K562 (cell line): ENCODE data around the gene MRPL40. TPM values are rescaled to one million over a fixed set of nuclear protein-coding genes. Genes with fewer than 3 reads are reported as not detected.

Source experiments
- CEBPG ChIP-seq, 3 experiments: fragments of 200-800 bp in 1 of 3; sonication (Bioruptor generic) in 1 of 3; sonication (generic) in 1 of 3; formaldehyde crosslinking in 1 of 3; IDR thresholded peaks in 2 of 3; conservative IDR thresholded peaks in 1 of 3; 2 replicates each; pipeline versions ENCODE4 v1.6.1 to v1.8.0; 2016 to 2022; ENCODE audit warnings: missing compliant biosample characterization in 2 of 3, missing genetic modification characterization in 2 of 3, mild to moderate bottlenecking in 1 of 3, missing genetic modification reagents in 1 of 3
- CREB3 ChIP-seq: fragments of 450-650 bp; conservative IDR thresholded peaks from 2 replicates; pipeline ENCODE4 v1.6.1; 2016; ENCODE audit warnings: missing genetic modification characterization, low read depth, mild to moderate bottlenecking, missing compliant biosample characterization, moderate library complexity
- CTCFL ChIP-seq: IDR thresholded peaks from 2 replicates; pipeline ENCODE4 v1.6.1; 2011; ENCODE audit warnings: borderline replicate concordance, low read depth, mild to moderate bottlenecking, moderate library complexity, low read length; ENCODE audit not compliant: insufficient read depth, poor library complexity, severe bottlenecking
- ETS1 ChIP-seq: conservative IDR thresholded peaks from 2 replicates; pipeline ENCODE4 v1.6.1; 2011; ENCODE audit warnings: low read depth, mild to moderate bottlenecking, low read length; ENCODE audit not compliant: control insufficient read depth
- FOXM1 ChIP-seq, 2 experiments: fragments of 450-650 bp in 1 of 2; sonication (generic) in 1 of 2; formaldehyde crosslinking in 1 of 2; IDR thresholded peaks; 2 replicates each; pipeline versions ENCODE4 v1.6.1 to v1.9.0; 2017 to 2022; ENCODE audit warnings: low read depth in 2 of 2, mild to moderate bottlenecking in 2 of 2, missing genetic modification reagents in 1 of 2, moderate library complexity in 1 of 2
- GTF2A2 ChIP-seq: IDR thresholded peaks from 2 replicates; pipeline ENCODE4 v1.6.1; 2016; ENCODE audit warnings: mild to moderate bottlenecking, missing genetic modification characterization, missing compliant biosample characterization
- HEY1 ChIP-seq: fragments of 250-450 bp; sonication (Bioruptor Pico); IDR thresholded peaks from 2 replicates; pipeline ENCODE4 v1.5.0; 2020; ENCODE audit warnings: mild to moderate bottlenecking, moderate library complexity, borderline replicate concordance
- KLF13 ChIP-seq: fragments of 450-650 bp; IDR thresholded peaks from 2 replicates; pipeline ENCODE4 v1.6.1; 2016; ENCODE audit warnings: missing genetic modification characterization, low read depth, mild to moderate bottlenecking, missing compliant biosample characterization, moderate library complexity, borderline replicate concordance
- NFE2L1 ChIP-seq: fragments of 450-650 bp; IDR thresholded peaks from 2 replicates; pipeline ENCODE4 v1.6.1; 2016; ENCODE audit warnings: missing genetic modification characterization, low read depth, mild to moderate bottlenecking, missing compliant biosample characterization, moderate library complexity, borderline replicate concordance
- SMARCE1 ChIP-seq: fragments of 450-650 bp; IDR thresholded peaks from 2 replicates; pipeline ENCODE4 v1.7.1; 2016; ENCODE audit warnings: mild to moderate bottlenecking
- SNAPC5 ChIP-seq: fragments of 250-450 bp; sonication (Bioruptor Pico); IDR thresholded peaks from 2 replicates; pipeline ENCODE4 v1.8.0; 2021; ENCODE audit warnings: moderate library complexity, mild to moderate bottlenecking, inconsistent platforms
- TBL1XR1 ChIP-seq, 2 experiments: IDR thresholded peaks; 2 replicates each; pipeline ENCODE4 v1.6.1; 2012; ENCODE audit warnings: improper control_type of control experiment in 2 of 2, low read length in 2 of 2, mild to moderate bottlenecking in 1 of 2
- THRAP3 ChIP-seq: fragments of 450-650 bp; IDR thresholded peaks from 2 replicates; pipeline ENCODE4 v1.6.1; 2016; ENCODE audit warnings: mild to moderate bottlenecking, inconsistent platforms, borderline replicate concordance
- ZHX1 ChIP-seq: fragments of 150-350 bp; conservative IDR thresholded peaks from 2 replicates; pipeline ENCODE4 v1.6.1; 2014; ENCODE audit warnings: low read length
- ZNF174 ChIP-seq: fragments of 250-450 bp; sonication (Bioruptor Pico); IDR thresholded peaks from 2 replicates; pipeline ENCODE4 v1.4.0; 2020; ENCODE audit warnings: mild to moderate bottlenecking
- ZNF589 ChIP-seq: fragments of 200-800 bp; sonication (Bioruptor generic); IDR thresholded peaks from 2 replicates; pipeline ENCODE4 v1.6.1; 2016; ENCODE audit warnings: low read depth, missing genetic modification characterization, missing compliant biosample characterization
- ZNF764 ChIP-seq: fragments of 250-450 bp; sonication (Bioruptor Pico); IDR thresholded peaks from 2 replicates; pipeline ENCODE4 v1.4.0; 2020; ENCODE audit warnings: low read depth, mild to moderate bottlenecking, moderate library complexity
- polyA plus RNA-seq, 8 experiments: library from polyadenylated mRNA; depleted of rRNA in 4 of 8; stranded (reverse) in 5 of 8; unstranded in 3 of 8; fragments of >200 nt; fragmentation: Nextera tagmentation in 2 of 8; fragmentation: Illumina TruSeq in 1 of 8; extraction: Ambion mirVana in 2 of 8; extraction: Trizol in 1 of 8; gene quantifications; 2 replicates each; pipeline versions ENCODE4 v1.2.1 to v1.2.3, GENCODE V29; 2011 to 2014; ENCODE audit warnings: inconsistent platforms in 1 of 8, missing spikeins in 1 of 8
- total RNA-seq, 7 experiments: library from RNA; depleted of rRNA in 6 of 7; stranded (reverse); fragments of >200 nt in 6 of 7; fragmentation: Illumina TruSeq in 2 of 7; extraction: Trizol in 2 of 7; gene quantifications; 2 replicates each; pipeline versions ENCODE4 v1.2.1 to v1.2.3, GENCODE V29; 2011 to 2021; ENCODE audit warnings: low replicate concordance in 1 of 7

The MRPL40 gene
- total and polyA plus RNA-seq, 9 of the 15 experiments (the other 6 are each of a cell fraction or from before 2014, with no cell fraction given), result 132 to 652 (median 208) TPM

GRCh38 chr22:19478901-19479354, 46.6 kb downstream of the MRPL40 start, which contains the start of gene UFD1 (continued):
- TF ChIP-seq ETS1, result no peak
- TF ChIP-seq THRAP3, result no peak
- TF ChIP-seq ZNF589, result no peak
- no peak for TF ChIP-seq ZHX1
- no peak for TF ChIP-seq NFE2L1 (tag)
- TF ChIP-seq ZNF764 (CRISPR knock-in tag), result peak; percentile 59
- no peak for TF ChIP-seq CEBPG (CRISPR knock-in tag; IDR thresholded peaks at IDR 0.05)
- no peak for TF ChIP-seq CEBPG (tag; conservative IDR thresholded peaks at IDR 0.05 in 1 of 2, IDR thresholded peaks at IDR 0.05 in 1 of 2)
- no peak; the same call in 1 of the 2 replicates for TF ChIP-seq KLF13 (tag)
- TF ChIP-seq HEY1 (CRISPR knock-in tag), result no peak; the same call in 1 of the 2 replicates
- peak; percentile 69 to 96 for TF ChIP-seq TBL1XR1 (IDR thresholded peaks at IDR 0.05; ENCODE audit: low read length in 2 of 2)
- TF ChIP-seq SMARCE1, result no peak
- no peak for TF ChIP-seq CREB3 (tag)
- TF ChIP-seq FOXM1 (IDR thresholded peaks at IDR 0.05; ENCODE audit: low read depth), result no peak
- no peak for TF ChIP-seq FOXM1 (CRISPR knock-in tag; IDR thresholded peaks at IDR 0.05; ENCODE audit: low read depth)
- no peak for TF ChIP-seq CTCFL
- no peak for TF ChIP-seq SNAPC5
- no peak for TF ChIP-seq ZNF174 (CRISPR knock-in tag)
- TF ChIP-seq GTF2A2 (tag), result peak; percentile 88
